ENCODE measurements around the gene PANK2.

Gene PANK2

DNA sequence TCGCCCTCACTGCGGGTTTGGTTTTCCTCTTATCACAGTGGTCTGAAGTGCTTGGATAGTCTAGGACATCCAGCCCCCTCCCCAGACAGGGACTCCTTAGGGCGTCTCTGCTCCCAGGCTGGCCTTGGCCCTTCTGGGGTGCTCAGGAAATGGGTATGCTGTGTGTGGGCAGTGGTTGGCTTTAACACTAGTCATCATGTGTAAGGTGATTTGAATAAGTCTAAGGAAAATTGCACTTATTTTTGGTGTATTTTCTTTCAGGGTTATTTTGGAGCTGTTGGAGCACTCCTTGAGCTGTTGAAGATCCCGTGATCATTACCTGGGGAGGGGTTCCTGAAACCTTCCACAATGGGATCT lies 33.8 kb downstream of the PANK2 start:
- no peak overlapping the region for H3K4me3 ChIP-seq (ENCODE audit: low read depth, low read length)
- no peak for TF ChIP-seq CTCF (IDR thresholded peaks at IDR 0.05; ENCODE audit: borderline replicate concordance, insufficient read depth, low read depth, low read length)

GRCh38 chr20:3923818-3924217 lies 34.6 kb downstream of the PANK2 start:
- no peak for TF ChIP-seq CTCF (IDR thresholded peaks at IDR 0.05; ENCODE audit: borderline replicate concordance, insufficient read depth, low read depth, low read length)
- H3K4me3 ChIP-seq (ENCODE audit: low read depth, low read length), result no peak overlapping the region

DNA sequence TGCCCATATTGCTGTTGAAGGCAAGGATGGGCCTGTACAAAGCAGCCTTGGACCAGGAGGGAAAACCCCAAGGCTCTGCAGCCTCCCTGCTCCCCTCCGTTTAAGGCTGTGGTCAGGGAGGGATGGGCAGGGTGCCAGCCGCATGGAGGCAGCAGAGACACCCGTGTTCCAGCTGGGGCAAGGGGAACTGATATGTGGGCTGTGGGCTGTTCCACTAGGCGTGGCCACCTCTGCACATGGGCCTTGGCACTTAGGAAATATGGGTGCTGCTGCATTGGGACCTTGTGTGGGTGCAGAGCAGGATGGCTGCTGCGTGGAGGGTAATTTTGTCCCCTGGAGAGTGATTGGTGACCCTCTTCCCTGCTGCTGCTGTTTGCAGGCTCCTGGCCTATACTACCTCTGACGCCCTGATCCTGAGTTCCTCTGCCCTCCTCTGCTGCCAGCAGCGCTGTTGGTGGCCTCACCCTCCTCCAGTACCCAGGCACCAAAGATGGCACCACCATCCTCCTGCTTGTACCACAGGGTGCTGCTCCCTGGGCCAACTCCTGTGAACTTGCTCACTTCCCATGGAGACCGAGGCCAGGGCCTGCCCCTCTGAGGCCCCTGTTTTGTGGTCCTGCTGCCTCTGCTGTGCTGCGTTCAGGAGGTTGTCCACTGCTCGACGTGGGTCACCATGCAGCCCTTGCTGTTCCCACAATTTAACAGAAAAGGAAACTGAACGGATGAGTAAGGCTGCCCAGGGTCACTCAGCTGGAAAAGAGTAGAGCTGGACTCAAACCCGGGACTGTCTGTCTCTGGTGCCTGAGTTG lies 35.3 kb downstream of the PANK2 start:
- TF ChIP-seq CTCF (IDR thresholded peaks at IDR 0.05; ENCODE audit: borderline replicate concordance, insufficient read depth, low read depth, low read length), result no peak

GRCh38 chr20:3925113-3925695 lies 36.0 kb downstream of the PANK2 start:
- H3K4me3 ChIP-seq (ENCODE audit: low read depth, low read length), result no peak overlapping the region

More for the DNA sequence above, 35.3 kb downstream of the PANK2 start:
- no peak overlapping the region for H3K4me3 ChIP-seq (ENCODE audit: low read depth, low read length)

GRCh38 chr20:3925899-3926638 lies 36.9 kb downstream of the PANK2 start:
- no peak overlapping the region for H3K4me3 ChIP-seq (ENCODE audit: low read depth, low read length)
- no peak for TF ChIP-seq CTCF (IDR thresholded peaks at IDR 0.05; ENCODE audit: borderline replicate concordance, insufficient read depth, low read depth, low read length)

More at GRCh38 chr20:3925113-3925695, 36.0 kb downstream of the PANK2 start:
- TF ChIP-seq CTCF (IDR thresholded peaks at IDR 0.05; ENCODE audit: borderline replicate concordance, insufficient read depth, low read depth, low read length), result no peak

- TF ChIP-seq CTCF (IDR thresholded peaks at IDR 0.05; ENCODE audit: borderline replicate concordance, insufficient read depth, low read depth, low read length), result no peak
- no peak overlapping the region for H3K4me3 ChIP-seq (ENCODE audit: low read depth, low read length)
These were observed 38.5 kb downstream of the PANK2 start for GRCh38 chr20:3927486-3928291.
